ENCODE results near the gene BST2.

GRCh38 chr19:17404015-17404414, 1.4 kb downstream of the BST2 start:
- TF ChIP-seq CTCF (IDR thresholded peaks at IDR 0.05) (no peak), POLR2A (IDR thresholded peaks at IDR 0.05; ENCODE audit: low read depth) (no peak)
